Measurements from ENCODE around the gene RASGRP2.

The RASGRP2 gene

DNA sequence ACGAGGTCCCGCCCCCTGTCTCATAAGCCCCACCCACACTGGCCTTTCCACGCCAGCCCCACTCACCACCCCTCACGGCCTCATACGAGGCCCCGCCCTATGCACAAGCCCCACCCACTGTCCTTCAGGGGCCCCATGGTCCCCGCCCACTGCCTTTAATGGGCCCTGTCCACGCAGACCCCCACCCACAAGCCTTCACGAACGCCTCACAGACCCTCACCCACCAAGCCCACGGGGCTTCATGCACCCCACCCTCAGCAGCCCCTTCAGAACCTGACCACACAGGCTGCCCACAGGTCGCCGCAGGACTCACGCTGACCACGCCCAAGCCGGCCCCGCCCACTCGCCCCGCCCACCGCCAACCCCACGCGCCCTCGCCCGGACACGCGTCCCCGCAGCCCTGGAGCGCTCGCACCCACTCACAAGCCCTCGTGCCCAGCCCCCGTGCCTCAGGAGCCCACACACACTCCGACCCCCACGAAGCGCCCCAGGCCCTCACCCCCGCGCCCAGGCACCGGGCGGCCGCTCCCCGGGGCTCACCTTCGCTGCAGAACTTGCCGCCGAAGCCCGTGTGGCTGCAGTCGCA is 31.4 kb downstream of the RASGRP2 start:
- Histone ChIP-seq H3K79me2 (ENCODE audit: low read length) (no peaks in the 10 kb centered on the region), H3K9me3 (ENCODE audit: insufficient read depth, low read length) (no peaks in the 10 kb centered on the region), H3K27ac (ENCODE audit: low read length) (no peak overlapping the region), H4K20me1 (ENCODE audit: insufficient read depth, low read length) (no peaks in the 10 kb centered on the region), H2AFZ (ENCODE audit: low read depth, low read length) (no peak overlapping the region), H3K4me2 (ENCODE audit: low read length) (no peak overlapping the region), H3K9ac (ENCODE audit: low read length) (no peak overlapping the region), H3K4me3 (ENCODE audit: low read length) (no peak overlapping the region), H3K4me1 (ENCODE audit: low read length) (peaks cover 64% of the 10 kb centered on the region), H3K27me3 (ENCODE audit: low read depth, low read length) (no peaks in the 10 kb centered on the region), H3K36me3 (replicated peaks; ENCODE audit: low read depth, low read length) (no peaks in the 10 kb centered on the region)
- TF ChIP-seq EZH2phosphoT487 (IDR thresholded peaks at IDR 0.05; ENCODE audit: low read depth): no peak
- TF ChIP-seq, protein P1, sequence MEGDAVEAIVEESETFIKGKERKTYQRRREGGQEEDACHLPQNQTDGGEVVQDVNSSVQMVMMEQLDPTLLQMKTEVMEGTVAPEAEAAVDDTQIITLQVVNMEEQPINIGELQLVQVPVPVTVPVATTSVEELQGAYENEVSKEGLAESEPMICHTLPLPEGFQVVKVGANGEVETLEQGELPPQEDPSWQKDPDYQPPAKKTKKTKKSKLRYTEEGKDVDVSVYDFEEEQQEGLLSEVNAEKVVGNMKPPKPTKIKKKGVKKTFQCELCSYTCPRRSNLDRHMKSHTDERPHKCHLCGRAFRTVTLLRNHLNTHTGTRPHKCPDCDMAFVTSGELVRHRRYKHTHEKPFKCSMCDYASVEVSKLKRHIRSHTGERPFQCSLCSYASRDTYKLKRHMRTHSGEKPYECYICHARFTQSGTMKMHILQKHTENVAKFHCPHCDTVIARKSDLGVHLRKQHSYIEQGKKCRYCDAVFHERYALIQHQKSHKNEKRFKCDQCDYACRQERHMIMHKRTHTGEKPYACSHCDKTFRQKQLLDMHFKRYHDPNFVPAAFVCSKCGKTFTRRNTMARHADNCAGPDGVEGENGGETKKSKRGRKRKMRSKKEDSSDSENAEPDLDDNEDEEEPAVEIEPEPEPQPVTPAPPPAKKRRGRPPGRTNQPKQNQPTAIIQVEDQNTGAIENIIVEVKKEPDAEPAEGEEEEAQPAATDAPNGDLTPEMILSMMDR (IDR thresholded peaks at IDR 0.05; ENCODE audit: low read depth, low read length): no peak

GRCh38 chr11:64711956-64712362 is 32.0 kb downstream of the RASGRP2 start:
- Histone ChIP-seq H2AFZ (ENCODE audit: low read depth, low read length) (no peak overlapping the region), H4K20me1 (ENCODE audit: insufficient read depth, low read length) (no peaks in the 10 kb centered on the region), H3K27ac (ENCODE audit: low read length) (no peak overlapping the region), H3K27me3 (ENCODE audit: low read depth, low read length) (no peaks in the 10 kb centered on the region), H3K4me2 (ENCODE audit: low read length) (no peak overlapping the region), H3K79me2 (ENCODE audit: low read length) (no peaks in the 10 kb centered on the region), H3K9me3 (ENCODE audit: insufficient read depth, low read length) (no peaks in the 10 kb centered on the region), H3K9ac (ENCODE audit: low read length) (no peak overlapping the region), H3K36me3 (replicated peaks; ENCODE audit: low read depth, low read length) (no peaks in the 10 kb centered on the region), H3K4me1 (ENCODE audit: low read length) (peaks cover 62% of the 10 kb centered on the region), H3K4me3 (ENCODE audit: low read length) (no peak overlapping the region)
- no peak for TF ChIP-seq EZH2phosphoT487 (IDR thresholded peaks at IDR 0.05; ENCODE audit: low read depth)
- TF ChIP-seq, protein P1 (IDR thresholded peaks at IDR 0.05; ENCODE audit: low read depth, low read length): no peak

GRCh38 chr11:64711138-64711955 is 32.6 kb downstream of the RASGRP2 start:
- H3K27ac ChIP-seq (ENCODE audit: low read length): peak overlapping the region; percentile 4; the same call in 1 of the 2 replicates
- H3K27me3 ChIP-seq (ENCODE audit: low read depth, low read length): no peaks in the 10 kb centered on the region
- no peaks in the 10 kb centered on the region for H3K79me2 ChIP-seq (ENCODE audit: low read length)
- H3K9ac ChIP-seq (ENCODE audit: low read length): no peak overlapping the region
- H2AFZ ChIP-seq (ENCODE audit: low read depth, low read length): no peak overlapping the region
- peaks cover 56% of the 10 kb centered on the region for H3K4me1 ChIP-seq (ENCODE audit: low read length)
- no peaks in the 10 kb centered on the region for H3K9me3 ChIP-seq (ENCODE audit: insufficient read depth, low read length)
- H3K4me2 ChIP-seq (ENCODE audit: low read length): peak overlapping the region; percentile 72; the same call in 1 of the 2 replicates
- H4K20me1 ChIP-seq (ENCODE audit: insufficient read depth, low read length): no peaks in the 10 kb centered on the region
- TF ChIP-seq, protein P1 (IDR thresholded peaks at IDR 0.05; ENCODE audit: low read depth, low read length): no peak
- no peak for TF ChIP-seq EZH2phosphoT487 (IDR thresholded peaks at IDR 0.05; ENCODE audit: low read depth)
- no peaks in the 10 kb centered on the region for H3K36me3 ChIP-seq (replicated peaks; ENCODE audit: low read depth, low read length)
- no peak overlapping the region for H3K4me3 ChIP-seq (ENCODE audit: low read length)

- Histone ChIP-seq H3K9me3 (ENCODE audit: insufficient read depth, low read length) (no peaks in the 10 kb centered on the region), H3K4me2 (ENCODE audit: low read length) (peak overlapping the region; percentile 72), H3K27ac (ENCODE audit: low read length) (peak overlapping the region; percentile 4; the same call in 1 of the 2 replicates), H3K79me2 (ENCODE audit: low read length) (no peaks in the 10 kb centered on the region), H3K27me3 (ENCODE audit: low read depth, low read length) (peaks cover 2% of the 10 kb centered on the region; the same call in 1 of the 2 replicates), H2AFZ (ENCODE audit: low read depth, low read length) (peak overlapping the region; percentile 51; the same call in 1 of the 2 replicates), H3K9ac (ENCODE audit: low read length) (no peak overlapping the region), H3K4me1 (ENCODE audit: low read length) (peaks cover 49% of the 10 kb centered on the region), H4K20me1 (ENCODE audit: insufficient read depth, low read length) (no peaks in the 10 kb centered on the region), H3K36me3 (replicated peaks; ENCODE audit: low read depth, low read length) (no peaks in the 10 kb centered on the region), H3K4me3 (ENCODE audit: low read length) (no peak overlapping the region; the same call in 1 of the 2 replicates)
- TF ChIP-seq, protein P1 (IDR thresholded peaks at IDR 0.05; ENCODE audit: low read depth, low read length): no peak
Measured at GRCh38 chr11:64710418-64711137, 33.4 kb downstream of the RASGRP2 start.
